Sigmoid colon (tissue), 7 donors: ENCODE results near the gene XRCC6. TPM values are rescaled to one million over a fixed set of nuclear protein-coding genes. Genes with fewer than 3 reads are reported as not detected.

ENCODE experiments used
- DNase-seq: peaks from one replicate; pipeline ENCODE4 v3.0.0-alpha.2; 2019
- H3K27ac ChIP-seq, 4 donors: fragments of 200-600 bp; sonication (generic); one replicate each; pipeline ENCODE4 v1.5.1; 2016 to 2019; ENCODE audit warnings: mild to moderate bottlenecking in 1 of 4
- H3K27me3 ChIP-seq, 3 donors: fragments of 200-600 bp; sonication (generic); one replicate each; pipeline ENCODE4 v1.5.1; 2019; ENCODE audit warnings: mild to moderate bottlenecking in 1 of 3
- H3K36me3 ChIP-seq, 4 donors: fragments of 200-600 bp; sonication (generic); one replicate each; pipeline ENCODE4 v1.5.1; 2016 to 2019
- H3K4me1 ChIP-seq, 4 donors: fragments of 200-600 bp; sonication (generic); one replicate each; pipeline ENCODE4 v1.5.1; 2017 to 2019
- H3K4me3 ChIP-seq, 4 donors: fragments of 200-600 bp; sonication (generic); one replicate each; pipeline ENCODE4 v1.5.1; 2017 to 2019; ENCODE audit warnings: mild to moderate bottlenecking in 2 of 4, moderate library complexity in 1 of 4
- H3K9me3 ChIP-seq, 4 donors: fragments of 200-600 bp in 3 of 4; sonication (generic) in 3 of 4; one replicate each; pipeline versions ENCODE4 v1.5.1 to v1.6.1; 2013 to 2019
- EP300 ChIP-seq, 4 donors: sonication (generic); formaldehyde crosslinking; IDR thresholded peaks; one replicate each; pipeline ENCODE4 v1.6.1; 2017; ENCODE audit warnings: antibody characterized with exemption in 4 of 4
- POLR2A ChIP-seq, 2 donors: fragments of 450-650 bp; IDR thresholded peaks; one replicate each; pipeline ENCODE4 v1.6.1; 2016; ENCODE audit warnings: antibody characterized with exemption in 2 of 2, mild to moderate bottlenecking in 2 of 2, moderate library complexity in 2 of 2
- POLR2AphosphoS5 ChIP-seq, 4 donors: sonication (generic); formaldehyde crosslinking; IDR thresholded peaks; one replicate each; pipeline ENCODE4 v1.6.1; 2017; ENCODE audit warnings: antibody characterized with exemption in 4 of 4
- WGBS, 2 donors: extraction: QIAGEN DNeasy Blood & Tissue Kit; methylation state at CpG; one replicate each; pipeline ENCODE4 v1.1.7; 2013; 5-methylcytosine and 5-hydroxymethylcytosine counted together
- intact Hi-C: fragments of 100-400 bp; cut with DNase I; formaldehyde crosslinking; loops from one replicate; pipeline ENCODE4 v1.15.1; 2023
- polyA plus RNA-seq, 3 donors: library from polyadenylated mRNA; stranded (reverse); fragments of 200-250 nt; gene quantifications; one replicate each; pipeline ENCODE4 v1.2.3, GENCODE V29; 2013
- total RNA-seq, 4 donors: library from RNA; depleted of rRNA; stranded (reverse); fragments of >200 nt; gene quantifications; one replicate each; pipeline ENCODE4 v1.1.0, GENCODE V29; 2016
- TF ChIP-seq, protein P1 (sequence below), 4 experiments: fragments of 450-650 bp in 3 of 4; fragments of 200-600 bp in 1 of 4; IDR thresholded peaks; one replicate each; pipeline ENCODE4 v1.5.1; 2016 to 2019; ENCODE audit warnings: antibody characterized with exemption in 4 of 4, mild to moderate bottlenecking in 3 of 4, moderate library complexity in 2 of 4
- donor health status: healthy with polysubstance abuse.
- donor health status: Bipolar disorder and iron deficiency.
- donor health status: healthy.

The XRCC6 gene
- total and polyA plus RNA-seq, 7 donors: 141 to 220 (median 190) TPM

GRCh38 chr22:41642331-41643110 lies 21.4 kb downstream of the XRCC6 start:
- DNase-seq: no peak
- H3K36me3 ChIP-seq: peaks cover 21 to 97% (median 61%) of the 10 kb centered on the region in 4 donors
- H3K4me3 ChIP-seq: no peak overlapping the region
- no peaks in the 10 kb centered on the region for H3K9me3 ChIP-seq
- TF ChIP-seq, protein P1, sequence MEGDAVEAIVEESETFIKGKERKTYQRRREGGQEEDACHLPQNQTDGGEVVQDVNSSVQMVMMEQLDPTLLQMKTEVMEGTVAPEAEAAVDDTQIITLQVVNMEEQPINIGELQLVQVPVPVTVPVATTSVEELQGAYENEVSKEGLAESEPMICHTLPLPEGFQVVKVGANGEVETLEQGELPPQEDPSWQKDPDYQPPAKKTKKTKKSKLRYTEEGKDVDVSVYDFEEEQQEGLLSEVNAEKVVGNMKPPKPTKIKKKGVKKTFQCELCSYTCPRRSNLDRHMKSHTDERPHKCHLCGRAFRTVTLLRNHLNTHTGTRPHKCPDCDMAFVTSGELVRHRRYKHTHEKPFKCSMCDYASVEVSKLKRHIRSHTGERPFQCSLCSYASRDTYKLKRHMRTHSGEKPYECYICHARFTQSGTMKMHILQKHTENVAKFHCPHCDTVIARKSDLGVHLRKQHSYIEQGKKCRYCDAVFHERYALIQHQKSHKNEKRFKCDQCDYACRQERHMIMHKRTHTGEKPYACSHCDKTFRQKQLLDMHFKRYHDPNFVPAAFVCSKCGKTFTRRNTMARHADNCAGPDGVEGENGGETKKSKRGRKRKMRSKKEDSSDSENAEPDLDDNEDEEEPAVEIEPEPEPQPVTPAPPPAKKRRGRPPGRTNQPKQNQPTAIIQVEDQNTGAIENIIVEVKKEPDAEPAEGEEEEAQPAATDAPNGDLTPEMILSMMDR (IDR thresholded peaks at IDR 0.05): no peak
- TF ChIP-seq POLR2AphosphoS5 (IDR thresholded peaks at IDR 0.05) (no peak), POLR2A (IDR thresholded peaks at IDR 0.05) (no peak), EP300 (IDR thresholded peaks at IDR 0.05) (no peak)
- H3K27me3 ChIP-seq: no peaks in the 10 kb centered on the region
- no peak overlapping the region for H3K27ac ChIP-seq
- WGBS, 2 donors: 91 to 96% methylated on average over 6 of the region's 6 CpGs
- no peaks in the 10 kb centered on the region for H3K4me1 ChIP-seq
- intact Hi-C loops: no loop called here

GRCh38 chr22:41647771-41648170 lies 26.7 kb downstream of the XRCC6 start:
- H3K27ac ChIP-seq: no peak overlapping the region
- H3K27me3 ChIP-seq: no peaks in the 10 kb centered on the region
- H3K4me1 ChIP-seq: no peaks in the 10 kb centered on the region
- no peaks in the 10 kb centered on the region for H3K9me3 ChIP-seq
- TF ChIP-seq, protein P1 (IDR thresholded peaks at IDR 0.05): no peak
- no peak for TF ChIP-seq POLR2A (IDR thresholded peaks at IDR 0.05)
- no peak for TF ChIP-seq EP300 (IDR thresholded peaks at IDR 0.05)
- TF ChIP-seq POLR2AphosphoS5 (IDR thresholded peaks at IDR 0.05): no peak
- intact Hi-C loops: no loop called here
- no peak overlapping the region for H3K4me3 ChIP-seq
- no peak for DNase-seq
- H3K36me3 ChIP-seq: peaks cover 39 to 97% (median 71%) of the 10 kb centered on the region in 4 donors
- 86 to 95% methylated on average over 3 of the region's 3 CpGs for WGBS, 2 donors

DNA sequence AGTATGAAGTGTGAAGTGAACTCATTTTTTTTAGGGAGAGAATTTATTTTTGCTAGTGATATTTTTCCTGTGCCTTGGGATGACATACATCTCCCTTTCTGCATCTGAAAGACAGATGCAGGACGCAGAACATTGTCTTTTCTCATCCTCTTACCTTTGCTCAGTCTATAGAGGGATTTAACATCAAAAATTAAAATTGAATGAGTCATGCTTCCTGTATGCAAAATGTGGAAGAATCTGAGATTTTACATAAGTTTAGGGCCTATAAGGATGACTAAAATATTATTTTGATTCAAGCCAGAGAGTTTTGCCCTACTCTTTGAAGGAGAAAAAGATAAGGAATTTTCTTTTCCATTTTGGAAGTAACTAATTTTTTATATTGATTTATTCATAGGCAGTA lies 27.3 kb downstream of the XRCC6 start:
- WGBS, 2 donors: 85 to 89% methylated on average over 1 of the region's 1 CpG
- no peak for DNase-seq
- no peaks in the 10 kb centered on the region for H3K4me1 ChIP-seq
- peaks cover 45 to 97% (median 72%) of the 10 kb centered on the region in 4 donors for H3K36me3 ChIP-seq
- no peaks in the 10 kb centered on the region for H3K27me3 ChIP-seq
- H3K27ac ChIP-seq: no peak overlapping the region
- H3K4me3 ChIP-seq: no peak overlapping the region
- no peak for TF ChIP-seq EP300 (IDR thresholded peaks at IDR 0.05)
- TF ChIP-seq POLR2AphosphoS5 (IDR thresholded peaks at IDR 0.05): no peak
- TF ChIP-seq, protein P1 (IDR thresholded peaks at IDR 0.05): no peak
- TF ChIP-seq POLR2A (IDR thresholded peaks at IDR 0.05): no peak
- no peaks in the 10 kb centered on the region for H3K9me3 ChIP-seq
- intact Hi-C loops: no loop called here

DNA sequence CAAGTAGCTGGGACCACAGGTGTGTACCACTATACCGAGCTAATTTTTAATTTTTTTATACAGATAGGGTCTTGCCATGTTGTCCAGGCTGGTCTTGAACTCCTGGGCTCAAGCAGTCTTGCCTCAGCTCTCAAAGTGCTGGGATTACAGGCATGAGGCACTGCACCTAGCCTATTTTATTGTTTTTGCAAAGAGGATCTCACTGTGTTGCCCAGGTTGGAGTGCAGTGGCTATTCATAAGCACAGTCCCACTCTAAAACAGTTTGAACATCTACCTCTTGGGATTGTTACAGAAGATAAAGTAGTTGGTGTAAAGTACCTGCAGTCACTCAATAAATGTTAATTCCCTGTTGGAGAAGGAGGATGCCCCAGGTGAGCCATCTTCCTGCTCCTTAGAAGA lies 29.1 kb downstream of the XRCC6 start:
- DNase-seq: no peak
- no peak for TF ChIP-seq POLR2A (IDR thresholded peaks at IDR 0.05)
- TF ChIP-seq POLR2AphosphoS5 (IDR thresholded peaks at IDR 0.05): no peak
- TF ChIP-seq, protein P1 (IDR thresholded peaks at IDR 0.05): no peak
- no peak for TF ChIP-seq EP300 (IDR thresholded peaks at IDR 0.05)
- intact Hi-C loops: no loop called here
- Histone ChIP-seq H3K27ac (no peak overlapping the region), H3K4me3 (no peak overlapping the region), H3K27me3 (no peaks in the 10 kb centered on the region), H3K36me3 (peaks cover 62 to 99% (median 81%) of the 10 kb centered on the region in 4 donors), H3K4me1 (no peaks in the 10 kb centered on the region), H3K9me3 (no peaks in the 10 kb centered on the region)
- 97 to 98% methylated on average over 1 of the region's 1 CpG for WGBS, 2 donors
